Activated naive CD8-positive, alpha-beta T cell treated with anti-CD3 and anti-CD28 coated beads, Interleukin-2, amount 50 U/mL, for 24 hours (primary cell): ENCODE results near the gene ZNF385B.
"Not testable (repeated sequence)": the region's sequence is repeated elsewhere in the genome, so short reads cannot be mapped to it uniquely, and the experiment has no call there.

Experiments
- ATAC-seq: fragments of 150-1000 bp; cut with Tn5 transposase; one replicate; pipeline ENCODE4 v1.10.0; 2021
- DNase-seq: peaks from one replicate; pipeline ENCODE4 v3.0.0; 2021
- H3K27ac Mint-ChIP-seq: one replicate; pipeline ENCODE4 v1.8.0; 2021; ENCODE audit warnings: mild to moderate bottlenecking, mixed read lengths
- H3K27me3 Mint-ChIP-seq: one replicate; pipeline ENCODE4 v1.8.0; 2021; ENCODE audit warnings: mixed read lengths
- H3K36me3 Mint-ChIP-seq: one replicate; pipeline ENCODE4 v1.8.0; 2021; ENCODE audit warnings: low read depth, mixed read lengths
- H3K4me1 Mint-ChIP-seq: one replicate; pipeline ENCODE4 v1.8.0; 2021; ENCODE audit warnings: mixed read lengths
- H3K4me3 Mint-ChIP-seq: one replicate; pipeline ENCODE4 v1.8.0; 2021; ENCODE audit warnings: mild to moderate bottlenecking, moderate library complexity, mixed read lengths
- H3K9me3 Mint-ChIP-seq: one replicate; pipeline ENCODE4 v1.8.0; 2021; ENCODE audit warnings: mixed read lengths

Gene ZNF385B

GRCh38 chr2:179800776-179801175, 60.6 kb downstream of the ZNF385B start:
- Mint-ChIP-seq H3K4me1 (no peaks in the 10 kb centered on the region), H3K4me3 (no peak overlapping the region), H3K36me3 (no peaks in the 10 kb centered on the region), H3K9me3 (no peaks in the 10 kb centered on the region), H3K27me3 (peaks cover 5% of the 10 kb centered on the region), H3K27ac (no peak overlapping the region)
- ATAC-seq (no peak), DNase-seq (no peak)

- no peaks in the 10 kb centered on the region for H3K4me1 Mint-ChIP-seq
- DNase-seq (no peak), ATAC-seq (no peak)
- H3K36me3 Mint-ChIP-seq: no peaks in the 10 kb centered on the region
- H3K4me3 Mint-ChIP-seq: no peak overlapping the region
- peaks cover 2% of the 10 kb centered on the region for H3K27me3 Mint-ChIP-seq
- no peak overlapping the region for H3K27ac Mint-ChIP-seq
- H3K9me3 Mint-ChIP-seq: no peaks in the 10 kb centered on the region
Observed at GRCh38 chr2:179796213-179797007, 65.0 kb downstream of the ZNF385B start.

- no peak for ATAC-seq
- no peaks in the 10 kb centered on the region for H3K9me3 Mint-ChIP-seq
- no peak overlapping the region for H3K4me3 Mint-ChIP-seq
- no peaks in the 10 kb centered on the region for H3K4me1 Mint-ChIP-seq
- H3K27me3 Mint-ChIP-seq: peaks cover 2% of the 10 kb centered on the region
- no peak overlapping the region for H3K27ac Mint-ChIP-seq
- no peak for DNase-seq
- H3K36me3 Mint-ChIP-seq: no peaks in the 10 kb centered on the region
Observed at GRCh38 chr2:179793902-179794301, 67.5 kb downstream of the ZNF385B start.

GRCh38 chr2:179793238-179793637, 68.2 kb downstream of the ZNF385B start:
- ATAC-seq (no peak), DNase-seq (no peak)
- Mint-ChIP-seq H3K4me3 (no peak overlapping the region), H3K27ac (no peak overlapping the region), H3K27me3 (no peaks in the 10 kb centered on the region), H3K36me3 (no peaks in the 10 kb centered on the region), H3K4me1 (no peaks in the 10 kb centered on the region), H3K9me3 (no peaks in the 10 kb centered on the region)

- Mint-ChIP-seq H3K9me3 (no peaks in the 10 kb centered on the region), H3K4me3 (no peak overlapping the region), H3K36me3 (no peaks in the 10 kb centered on the region), H3K4me1 (no peaks in the 10 kb centered on the region), H3K27ac (no peak overlapping the region), H3K27me3 (no peaks in the 10 kb centered on the region)
- DNase-seq (no peak), ATAC-seq (no peak)
Observed at GRCh38 chr2:179790235-179791217, 70.9 kb downstream of the ZNF385B start.

GRCh38 chr2:179788104-179788503, 73.3 kb downstream of the ZNF385B start:
- Mint-ChIP-seq H3K27ac (no peak overlapping the region), H3K9me3 (no peaks in the 10 kb centered on the region), H3K4me1 (no peaks in the 10 kb centered on the region), H3K27me3 (no peaks in the 10 kb centered on the region), H3K4me3 (no peak overlapping the region), H3K36me3 (no peaks in the 10 kb centered on the region)
- ATAC-seq: no peak
- DNase-seq: no peak

GRCh38 chr2:179787601-179788000, 73.8 kb downstream of the ZNF385B start:
- Mint-ChIP-seq H3K36me3 (no peaks in the 10 kb centered on the region), H3K27ac (no peak overlapping the region), H3K27me3 (no peaks in the 10 kb centered on the region), H3K4me1 (no peaks in the 10 kb centered on the region), H3K4me3 (no peak overlapping the region), H3K9me3 (no peaks in the 10 kb centered on the region)
- no peak for ATAC-seq
- DNase-seq: no peak

- ATAC-seq: no peak
- Mint-ChIP-seq H3K36me3 (no peaks in the 10 kb centered on the region), H3K4me1 (no peaks in the 10 kb centered on the region), H3K27ac (no peak overlapping the region), H3K4me3 (no peak overlapping the region), H3K9me3 (no peaks in the 10 kb centered on the region), H3K27me3 (no peaks in the 10 kb centered on the region)
- DNase-seq: no peak
Observed at GRCh38 chr2:179785902-179786301, 75.5 kb downstream of the ZNF385B start.

GRCh38 chr2:179782346-179782745, 79.1 kb downstream of the ZNF385B start:
- not testable (repeated sequence) for H3K4me1 Mint-ChIP-seq, H3K36me3 Mint-ChIP-seq, ATAC-seq, H3K4me3 Mint-ChIP-seq, H3K9me3 Mint-ChIP-seq, DNase-seq, H3K27me3 Mint-ChIP-seq, H3K27ac Mint-ChIP-seq

GRCh38 chr2:179773986-179774385, 87.4 kb downstream of the ZNF385B start:
- Mint-ChIP-seq H3K4me1 (no peaks in the 10 kb centered on the region), H3K27ac (no peak overlapping the region)

GRCh38 chr2:179772346-179772745, 89.1 kb downstream of the ZNF385B start:
- Mint-ChIP-seq H3K27ac (no peak overlapping the region), H3K4me3 (no peak overlapping the region), H3K9me3 (no peaks in the 10 kb centered on the region), H3K27me3 (peaks cover 12% of the 10 kb centered on the region), H3K36me3 (no peaks in the 10 kb centered on the region), H3K4me1 (no peaks in the 10 kb centered on the region)
- no peak for DNase-seq
- no peak for ATAC-seq

More at GRCh38 chr2:179773986-179774385, 87.4 kb downstream of the ZNF385B start:
- no peaks in the 10 kb centered on the region for H3K36me3 Mint-ChIP-seq
- no peaks in the 10 kb centered on the region for H3K9me3 Mint-ChIP-seq
- peaks cover 10% of the 10 kb centered on the region for H3K27me3 Mint-ChIP-seq
- no peak overlapping the region for H3K4me3 Mint-ChIP-seq
- no peak for DNase-seq
- ATAC-seq: no peak

- no peak for ATAC-seq
- peaks cover 16% of the 10 kb centered on the region for H3K27me3 Mint-ChIP-seq
Observed at GRCh38 chr2:179771791-179772190, 89.6 kb downstream of the ZNF385B start.

GRCh38 chr2:179770029-179770428, 91.4 kb downstream of the ZNF385B start:
- Mint-ChIP-seq H3K27ac (no peak overlapping the region), H3K27me3 (peaks cover 20% of the 10 kb centered on the region), H3K36me3 (no peaks in the 10 kb centered on the region), H3K9me3 (no peaks in the 10 kb centered on the region), H3K4me1 (no peaks in the 10 kb centered on the region), H3K4me3 (no peak overlapping the region)
- ATAC-seq (no peak), DNase-seq (no peak)

More at GRCh38 chr2:179771791-179772190, 89.6 kb downstream of the ZNF385B start:
- Mint-ChIP-seq H3K9me3 (no peaks in the 10 kb centered on the region), H3K36me3 (no peaks in the 10 kb centered on the region), H3K4me3 (no peak overlapping the region), H3K27ac (no peak overlapping the region), H3K4me1 (no peaks in the 10 kb centered on the region)
- DNase-seq: no peak

GRCh38 chr2:179769323-179769722, 92.1 kb downstream of the ZNF385B start:
- no peak overlapping the region for H3K27ac Mint-ChIP-seq
- DNase-seq (no peak), ATAC-seq (no peak)

GRCh38 chr2:179768765-179769164, 92.6 kb downstream of the ZNF385B start:
- H3K9me3 Mint-ChIP-seq: peaks cover 8% of the 10 kb centered on the region
- DNase-seq (no peak), ATAC-seq (no peak)
- H3K27me3 Mint-ChIP-seq: peaks cover 20% of the 10 kb centered on the region
- H3K4me1 Mint-ChIP-seq: no peaks in the 10 kb centered on the region
- no peak overlapping the region for H3K4me3 Mint-ChIP-seq
- H3K27ac Mint-ChIP-seq: no peak overlapping the region
- H3K36me3 Mint-ChIP-seq: no peaks in the 10 kb centered on the region

More at GRCh38 chr2:179769323-179769722, 92.1 kb downstream of the ZNF385B start:
- H3K36me3 Mint-ChIP-seq: no peaks in the 10 kb centered on the region
- H3K9me3 Mint-ChIP-seq: peaks cover 2% of the 10 kb centered on the region
- H3K4me1 Mint-ChIP-seq: no peaks in the 10 kb centered on the region
- no peak overlapping the region for H3K4me3 Mint-ChIP-seq
- peaks cover 24% of the 10 kb centered on the region for H3K27me3 Mint-ChIP-seq
